Panc1 (cell line): ENCODE data around the gene TEPSIN. TPM values are rescaled to one million over a fixed set of nuclear protein-coding genes. Genes with fewer than 3 reads are reported as not detected.

Source experiments
- ATAC-seq: fragments of 200-7000 bp; cut with Tn5 transposase; 2 replicates; pipeline ENCODE4 v1.9.1; 2020; ENCODE audit warnings: mild to moderate bottlenecking, moderate library complexity
- Bru-seq: library from RNA; stranded (reverse); fragments of 400-500 nt; gene quantifications from one replicate; lab custom pipeline; 2021; lab: Mats Ljungman, UMichigan
- BruChase-seq, 2 experiments: library from RNA; stranded (reverse); fragments of 400-500 nt; gene quantifications; one replicate each; lab custom pipeline; 2021; lab: Mats Ljungman, UMichigan
- BruUV-seq: library from RNA; stranded (reverse); fragments of 400-500 nt; replicated peaks from 2 replicates; lab custom pipeline; 2021; lab: Mats Ljungman, UMichigan
- CTCF ChIA-PET: fragments of 300-600 bp; sonication (Branson Sonifier 250); formaldehyde crosslinking; loops from one replicate; lab custom pipeline; 2022; ENCODE audit warnings: antibody characterized with exemption; lab: Charles Lee
- POLR2A ChIA-PET: fragments of 300-600 bp; sonication (Branson Sonifier 250); formaldehyde crosslinking; loops from one replicate; lab custom pipeline; 2022; ENCODE audit warnings: antibody characterized with exemption; lab: Charles Lee
- DNase-seq: peaks from one replicate; pipeline ENCODE4 v3.0.0-alpha.2; 2010; ENCODE audit warnings: low read depth, low spot score
- H3K27ac ChIP-seq: 2 replicates; pipeline ENCODE4 v1.5.1; 2011; ENCODE audit warnings: mild to moderate bottlenecking, low read length, inconsistent platforms
- H3K27me3 ChIP-seq: fragments of 200-500 bp; sonication (Bioruptor generic); 2 replicates; pipeline ENCODE4 v1.6.0; 2014; ENCODE audit warnings: low read length, inconsistent platforms; ENCODE audit not compliant: control insufficient read depth, insufficient read depth
- H3K36me3 ChIP-seq: fragments of 200-500 bp; sonication (Bioruptor generic); 2 replicates; pipeline ENCODE4 v1.5.1; 2014; ENCODE audit warnings: inconsistent platforms, mild to moderate bottlenecking, low read length, moderate library complexity; ENCODE audit not compliant: control insufficient read depth, insufficient read depth
- H3K4me1 ChIP-seq: 2 replicates; pipeline ENCODE4 v1.5.1; 2011; ENCODE audit warnings: inconsistent platforms, mild to moderate bottlenecking, low read length, moderate library complexity; ENCODE audit not compliant: control insufficient read depth, insufficient read depth
- H3K4me3 ChIP-seq, 2 experiments: 2 replicates each; pipeline ENCODE4 v1.5.1; 2011 to 2012; ENCODE audit warnings: low read depth in 2 of 2, low read length in 2 of 2, mild to moderate bottlenecking in 2 of 2, inconsistent platforms in 1 of 2, moderate library complexity in 1 of 2
- H3K9me3 ChIP-seq: fragments of 200-500 bp; sonication (Bioruptor generic); 2 replicates; pipeline ENCODE4 v1.5.1; 2014; ENCODE audit warnings: low read depth, mild to moderate bottlenecking, inconsistent platforms, low read length, moderate library complexity; ENCODE audit not compliant: control insufficient read depth, insufficient read depth
- POLR2AphosphoS5 ChIP-seq: IDR thresholded peaks from 2 replicates; pipeline ENCODE4 v1.6.1; 2012; ENCODE audit warnings: mild to moderate bottlenecking, low read depth, low read length, moderate library complexity
- SIN3A ChIP-seq: IDR thresholded peaks from 2 replicates; pipeline ENCODE4 v1.6.1; 2012; ENCODE audit warnings: low read depth, mild to moderate bottlenecking, low read length, moderate library complexity, borderline replicate concordance; ENCODE audit not compliant: insufficient read depth
- TCF7L2 ChIP-seq: IDR thresholded peaks from 2 replicates; pipeline ENCODE4 v1.6.1; 2011; ENCODE audit warnings: mild to moderate bottlenecking, low read depth, low read length, inconsistent platforms
- in situ Hi-C: cut with HindIII; loops from 2 replicates; pipeline ENCODE4 v1.10.0; 2016; ENCODE audit warnings: low sequenced_read_pairs, low pct_unique_long_range_greater_than_20kb
- intact Hi-C: fragments of 100-400 bp; cut with micrococcal nuclease; formaldehyde crosslinking; loops from one replicate; pipeline ENCODE4 v1.10.0; 2022; ENCODE audit not compliant: unreplicated experiment
- long read RNA-seq: library from polyadenylated mRNA; unstranded; transcript quantifications from one replicate; pipeline ENCODE4 v2.0.0, GENCODE V29; 2021; ENCODE audit not compliant: unreplicated experiment
- polyA plus RNA-seq: library from polyadenylated mRNA; unstranded; fragments of >200 nt; gene quantifications from one replicate; pipeline ENCODE4 v1.2.1, GENCODE V29; 2012; ENCODE audit warnings: missing spikeins; ENCODE audit not compliant: insufficient read length
- total RNA-seq: library from RNA; stranded (reverse); gene quantifications from one replicate; pipeline ENCODE4 v1.2.1, GENCODE V29; 2021; ENCODE audit not compliant: unreplicated experiment
- TF ChIP-seq, protein P1 (sequence below): fragments of 450-650 bp; IDR thresholded peaks from 2 replicates; pipeline ENCODE4 v1.5.1; 2017; ENCODE audit warnings: mild to moderate bottlenecking
- TF ChIP-seq, protein P2 (sequence below), 2 experiments: IDR thresholded peaks; 2 replicates each; pipeline ENCODE4 v1.6.1; 2011 to 2012; ENCODE audit warnings: low read depth in 2 of 2, control low read depth in 1 of 2, low read length in 1 of 2, mild to moderate bottlenecking in 1 of 2, moderate library complexity in 1 of 2; ENCODE audit not compliant: insufficient read depth in 1 of 2

TEPSIN gene, protein sequence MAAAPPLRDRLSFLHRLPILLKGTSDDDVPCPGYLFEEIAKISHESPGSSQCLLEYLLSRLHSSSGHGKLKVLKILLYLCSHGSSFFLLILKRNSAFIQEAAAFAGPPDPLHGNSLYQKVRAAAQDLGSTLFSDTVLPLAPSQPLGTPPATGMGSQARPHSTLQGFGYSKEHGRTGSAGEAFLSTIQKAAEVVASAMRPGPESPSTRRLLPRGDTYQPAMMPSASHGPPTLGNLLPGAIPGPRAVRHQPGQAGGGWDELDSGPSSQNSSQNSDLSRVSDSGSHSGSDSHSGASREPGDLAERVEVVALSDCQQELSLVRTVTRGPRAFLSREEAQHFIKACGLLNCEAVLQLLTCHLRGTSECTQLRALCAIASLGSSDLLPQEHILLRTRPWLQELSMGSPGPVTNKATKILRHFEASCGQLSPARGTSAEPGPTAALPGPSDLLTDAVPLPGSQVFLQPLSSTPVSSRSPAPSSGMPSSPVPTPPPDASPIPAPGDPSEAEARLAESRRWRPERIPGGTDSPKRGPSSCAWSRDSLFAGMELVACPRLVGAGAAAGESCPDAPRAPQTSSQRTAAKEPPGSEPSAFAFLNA
- 44.9 TPM for total RNA-seq
- polyA plus RNA-seq = 35.3 TPM
- percentile 57 among the genes with signal in this experiment for Bru-seq, nascent RNA
- BruChase-seq, experiment 1, labeled RNA remaining after a 2-hour chase = percentile 63 among the genes with signal in this experiment
- BruChase-seq, experiment 2, labeled RNA remaining after a 6-hour chase = percentile 63 among the genes with signal in this experiment
- long read RNA-seq, partial matches to known transcripts = 1 of 27 reads
- long read RNA-seq, other reads (novel, unspliced or antisense) = 20 of 27 reads

DNA sequence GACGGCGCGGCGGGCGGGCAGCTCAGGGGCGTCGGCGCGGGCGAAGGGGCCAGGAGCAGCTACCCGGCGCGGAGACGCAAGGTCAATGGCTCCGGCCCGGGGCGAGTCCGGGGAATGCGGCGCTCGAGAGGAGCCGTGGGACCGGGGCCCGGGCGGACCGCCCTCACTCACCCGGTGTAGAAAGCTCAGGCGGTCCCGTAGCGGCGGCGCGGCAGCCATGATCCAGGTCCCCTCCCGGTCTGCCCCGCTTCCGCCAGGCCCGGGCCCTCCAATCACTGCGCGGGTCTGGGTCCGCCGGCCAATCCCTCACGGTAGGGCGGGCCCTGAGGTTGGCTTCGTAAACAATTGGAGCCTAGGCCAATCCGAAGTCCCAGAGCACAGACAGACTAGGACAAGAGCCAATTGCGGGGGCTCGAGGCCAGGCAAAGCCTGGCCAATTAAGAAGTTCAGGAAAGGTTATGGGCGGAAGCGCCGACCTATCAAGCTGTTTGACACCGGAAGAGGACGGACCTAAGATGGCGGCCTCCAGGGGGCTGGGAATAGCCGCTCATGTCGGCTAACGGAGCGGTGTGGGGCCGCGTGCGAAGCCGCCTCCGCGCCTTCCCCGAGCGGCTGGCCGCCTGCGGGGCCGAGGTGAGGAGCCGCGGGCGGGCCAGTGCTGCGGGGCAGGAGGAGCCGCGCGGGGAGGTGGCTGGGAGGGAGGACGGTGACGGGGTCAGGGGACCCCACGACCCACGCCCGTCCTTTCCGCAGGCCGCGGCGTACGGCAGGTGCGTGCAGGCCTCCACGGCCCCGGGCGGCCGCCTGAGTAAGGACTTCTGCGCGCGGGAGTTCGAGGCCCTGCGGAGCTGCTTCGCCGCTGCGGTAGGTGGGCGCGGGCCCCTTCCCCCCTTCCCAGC, at the start of gene TEPSIN, which contains the start of gene NDUFAF8:
TSS of gene TEPSIN (minus strand) at position 241 of the 899 bp plus-strand sequence. CDS start at position 219, 22 bp downstream.
TSS of gene NDUFAF8 (plus strand) at position 504 of the 899 bp plus-strand sequence. CDS start at position 550, 46 bp downstream.
- TF ChIP-seq SIN3A (peak; percentile 85; the same call in 1 of the 2 replicates), TCF7L2 (no peak), POLR2AphosphoS5 (peak; percentile 74)
- TF ChIP-seq, protein P1, sequence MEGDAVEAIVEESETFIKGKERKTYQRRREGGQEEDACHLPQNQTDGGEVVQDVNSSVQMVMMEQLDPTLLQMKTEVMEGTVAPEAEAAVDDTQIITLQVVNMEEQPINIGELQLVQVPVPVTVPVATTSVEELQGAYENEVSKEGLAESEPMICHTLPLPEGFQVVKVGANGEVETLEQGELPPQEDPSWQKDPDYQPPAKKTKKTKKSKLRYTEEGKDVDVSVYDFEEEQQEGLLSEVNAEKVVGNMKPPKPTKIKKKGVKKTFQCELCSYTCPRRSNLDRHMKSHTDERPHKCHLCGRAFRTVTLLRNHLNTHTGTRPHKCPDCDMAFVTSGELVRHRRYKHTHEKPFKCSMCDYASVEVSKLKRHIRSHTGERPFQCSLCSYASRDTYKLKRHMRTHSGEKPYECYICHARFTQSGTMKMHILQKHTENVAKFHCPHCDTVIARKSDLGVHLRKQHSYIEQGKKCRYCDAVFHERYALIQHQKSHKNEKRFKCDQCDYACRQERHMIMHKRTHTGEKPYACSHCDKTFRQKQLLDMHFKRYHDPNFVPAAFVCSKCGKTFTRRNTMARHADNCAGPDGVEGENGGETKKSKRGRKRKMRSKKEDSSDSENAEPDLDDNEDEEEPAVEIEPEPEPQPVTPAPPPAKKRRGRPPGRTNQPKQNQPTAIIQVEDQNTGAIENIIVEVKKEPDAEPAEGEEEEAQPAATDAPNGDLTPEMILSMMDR = no peak
- TF ChIP-seq, protein P2, sequence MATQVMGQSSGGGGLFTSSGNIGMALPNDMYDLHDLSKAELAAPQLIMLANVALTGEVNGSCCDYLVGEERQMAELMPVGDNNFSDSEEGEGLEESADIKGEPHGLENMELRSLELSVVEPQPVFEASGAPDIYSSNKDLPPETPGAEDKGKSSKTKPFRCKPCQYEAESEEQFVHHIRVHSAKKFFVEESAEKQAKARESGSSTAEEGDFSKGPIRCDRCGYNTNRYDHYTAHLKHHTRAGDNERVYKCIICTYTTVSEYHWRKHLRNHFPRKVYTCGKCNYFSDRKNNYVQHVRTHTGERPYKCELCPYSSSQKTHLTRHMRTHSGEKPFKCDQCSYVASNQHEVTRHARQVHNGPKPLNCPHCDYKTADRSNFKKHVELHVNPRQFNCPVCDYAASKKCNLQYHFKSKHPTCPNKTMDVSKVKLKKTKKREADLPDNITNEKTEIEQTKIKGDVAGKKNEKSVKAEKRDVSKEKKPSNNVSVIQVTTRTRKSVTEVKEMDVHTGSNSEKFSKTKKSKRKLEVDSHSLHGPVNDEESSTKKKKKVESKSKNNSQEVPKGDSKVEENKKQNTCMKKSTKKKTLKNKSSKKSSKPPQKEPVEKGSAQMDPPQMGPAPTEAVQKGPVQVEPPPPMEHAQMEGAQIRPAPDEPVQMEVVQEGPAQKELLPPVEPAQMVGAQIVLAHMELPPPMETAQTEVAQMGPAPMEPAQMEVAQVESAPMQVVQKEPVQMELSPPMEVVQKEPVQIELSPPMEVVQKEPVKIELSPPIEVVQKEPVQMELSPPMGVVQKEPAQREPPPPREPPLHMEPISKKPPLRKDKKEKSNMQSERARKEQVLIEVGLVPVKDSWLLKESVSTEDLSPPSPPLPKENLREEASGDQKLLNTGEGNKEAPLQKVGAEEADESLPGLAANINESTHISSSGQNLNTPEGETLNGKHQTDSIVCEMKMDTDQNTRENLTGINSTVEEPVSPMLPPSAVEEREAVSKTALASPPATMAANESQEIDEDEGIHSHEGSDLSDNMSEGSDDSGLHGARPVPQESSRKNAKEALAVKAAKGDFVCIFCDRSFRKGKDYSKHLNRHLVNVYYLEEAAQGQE (IDR thresholded peaks at IDR 0.05; ENCODE audit: insufficient read depth in 1 of 2, low read depth in 2 of 2, low read length in 1 of 2) = no peak
- BruUV-seq = no TSS peak
- DNase-seq (peak; percentile 96), ATAC-seq (peak; percentile 94)
- in situ Hi-C loops (no loop called here), intact Hi-C loops (no loop called here)
- peak within 1 kb of the TSS; percentile 93 for H3K27ac ChIP-seq
- H3K36me3 ChIP-seq = peaks cover 11% of the 10 kb centered on the region; the same call in 1 of the 2 replicates
- POLR2A ChIA-PET = interaction anchor here (0.7 to 1.5 kb wide), 4 partner anchors 16 to 259 kb away, joined by 4 to 11 read pairs (median 8); partner anchors contain the start of gene CEP131
- H3K4me3 ChIP-seq = peak within 1 kb of the TSS; percentile 76 to 99
- H3K9me3 ChIP-seq = no peaks in the 10 kb centered on the region
- CTCF ChIA-PET = interaction anchor here (0.6 to 1.3 kb wide), 5 partner anchors 9 to 250 kb away, joined by 3 to 4 read pairs (median 3); no protein-coding TSS in a partner anchor
- peaks cover 40% of the 10 kb centered on the region for H3K4me1 ChIP-seq
- H3K27me3 ChIP-seq = no peaks in the 10 kb centered on the region
